NCI-H2029 treated with DMSO at 0.1 percent for 48 hours (cell line): ENCODE measurements around the gene SLC35F6.
A peak's percentile ranks its signal among the peaks of the same experiment; 100 is the strongest.
"Not testable (repeated sequence)": the region's sequence is repeated elsewhere in the genome, so short reads cannot be mapped to it uniquely, and the experiment has no call there.

Experiments
- DNase-seq: peaks from one replicate; lab custom pipeline; 2025; lab: John Stamatoyannopoulos, UW

Gene SLC35F6

GRCh38 chr2:26757873-26758789, 6.0 kb upstream of the SLC35F6 start:
- DNase-seq: no peak

- no peak for DNase-seq
Measured at GRCh38 chr2:26758790-26759321, 5.2 kb upstream of the SLC35F6 start.

- DNase-seq: no peak
Measured at GRCh38 chr2:26759845-26760244, 4.2 kb upstream of the SLC35F6 start.

GRCh38 chr2:26760991-26761390, 3.1 kb upstream of the SLC35F6 start:
- DNase-seq: not testable (repeated sequence)

- DNase-seq: no peak
Measured at GRCh38 chr2:26763019-26763418, 1.1 kb upstream of the SLC35F6 start.

GRCh38 chr2:26764906-26765305, 822 bp downstream of the SLC35F6 start:
- no peak for DNase-seq

GRCh38 chr2:26765475-26766200, 1.6 kb downstream of the SLC35F6 start:
- DNase-seq: no peak

- no peak for DNase-seq
Measured at GRCh38 chr2:26767129-26767528, 3.0 kb downstream of the SLC35F6 start.

GRCh38 chr2:26767894-26768487, 3.9 kb downstream of the SLC35F6 start:
- DNase-seq: peak; percentile 88

- DNase-seq: no peak
Measured at GRCh38 chr2:26768759-26769088, 4.6 kb downstream of the SLC35F6 start.

GRCh38 chr2:26769089-26769761, 5.1 kb downstream of the SLC35F6 start:
- DNase-seq: no peak

- no peak for DNase-seq
Measured at GRCh38 chr2:26770986-26771586, 7.0 kb downstream of the SLC35F6 start.

GRCh38 chr2:26772064-26773001, 8.2 kb downstream of the SLC35F6 start:
- DNase-seq: peak; percentile 24

- DNase-seq: no peak
Measured at GRCh38 chr2:26776195-26776800, 12.2 kb downstream of the SLC35F6 start.

GRCh38 chr2:26778098-26778497, 14.0 kb downstream of the SLC35F6 start:
- DNase-seq: no peak

GRCh38 chr2:26778507-26778906, 14.4 kb downstream of the SLC35F6 start:
- no peak for DNase-seq

GRCh38 chr2:26780203-26780760, 16.2 kb downstream of the SLC35F6 start:
- DNase-seq: no peak

- no peak for DNase-seq
Measured at GRCh38 chr2:26782876-26783704, 19.0 kb downstream of the SLC35F6 start.
